GM23338 (cell line): ENCODE measurements around the gene FNDC1. TPM values are rescaled to one million over a fixed set of nuclear protein-coding genes. Genes with fewer than 3 reads are reported as not detected.
A peak's percentile ranks its signal among the peaks of the same experiment; 100 is the strongest.

Experiments used
- ATAC-seq: fragments of 200-7000 bp; cut with Tn5 transposase; 3 replicates; pipeline ENCODE4 v1.9.1; 2020
- DNase-seq: peaks from one replicate; pipeline ENCODE4 v3.0.0-alpha.2; 2015; ENCODE audit warnings: low spot score
- H2AFZ ChIP-seq: fragments of 200-600 bp; sonication (generic); 2 replicates; pipeline ENCODE4 v1.8.0; 2016; ENCODE audit warnings: antibody characterized with exemption, mild to moderate bottlenecking, moderate library complexity
- H3F3A ChIP-seq: fragments of 200-600 bp; sonication (generic); replicated peaks from 2 replicates; pipeline ENCODE4 v1.8.0; 2017; ENCODE audit warnings: antibody characterized with exemption, mixed run types, low read depth
- H3K27ac ChIP-seq: fragments of 200-600 bp; sonication (generic); 2 replicates; pipeline ENCODE4 v1.6.1; 2016; ENCODE audit warnings: low read depth
- H3K27me3 ChIP-seq: fragments of 200-600 bp; sonication (generic); 2 replicates; pipeline ENCODE4 v1.8.0; 2016; ENCODE audit warnings: mild to moderate bottlenecking, mixed run types, moderate library complexity; ENCODE audit not compliant: insufficient read depth
- H3K36me3 ChIP-seq: fragments of 200-600 bp; sonication (generic); 2 replicates; pipeline ENCODE4 v1.8.0; 2016; ENCODE audit warnings: mild to moderate bottlenecking; ENCODE audit not compliant: insufficient read depth
- H3K4me1 ChIP-seq: fragments of 200-600 bp; sonication (generic); 2 replicates; pipeline ENCODE4 v1.8.0; 2016; ENCODE audit warnings: mild to moderate bottlenecking, moderate library complexity; ENCODE audit not compliant: insufficient read depth
- H3K4me2 ChIP-seq: fragments of 200-600 bp; sonication (generic); 2 replicates; pipeline ENCODE4 v1.7.1; 2017; ENCODE audit warnings: mixed run types
- H3K4me3 ChIP-seq: fragments of 200-600 bp; sonication (generic); 2 replicates; pipeline ENCODE4 v1.6.1; 2016; ENCODE audit warnings: mixed run types
- H3K79me2 ChIP-seq: fragments of 200-600 bp; sonication (generic); replicated peaks from 2 replicates; pipeline ENCODE4 v1.8.0; 2017; ENCODE audit warnings: mild to moderate bottlenecking; ENCODE audit not compliant: insufficient read depth
- H3K9me2 ChIP-seq: fragments of 200-600 bp; sonication (generic); 2 replicates; pipeline ENCODE4 v1.8.0; 2017; ENCODE audit not compliant: insufficient read depth
- H4K20me1 ChIP-seq: fragments of 200-600 bp; sonication (generic); replicated peaks from 2 replicates; pipeline ENCODE4 v1.8.0; 2017; ENCODE audit warnings: mild to moderate bottlenecking; ENCODE audit not compliant: insufficient read depth
- H3K27ac Mint-ChIP-seq: 2 replicates; pipeline ENCODE4 v1.8.0; 2020; ENCODE audit warnings: inconsistent platforms, mild to moderate bottlenecking, moderate library complexity, mixed read lengths
- H3K27me3 Mint-ChIP-seq: 3 replicates; pipeline ENCODE4 v1.8.0; 2022; ENCODE audit warnings: low read depth, mild to moderate bottlenecking, moderate library complexity, mixed read lengths, inconsistent platforms; ENCODE audit not compliant: insufficient read depth, poor library complexity
- H3K36me3 Mint-ChIP-seq: 3 replicates; pipeline ENCODE4 v1.8.0; 2021; ENCODE audit warnings: low read depth, mild to moderate bottlenecking, inconsistent platforms, moderate library complexity, mixed read lengths
- H3K4me1 Mint-ChIP-seq: 3 replicates; pipeline ENCODE4 v1.8.0; 2020; ENCODE audit warnings: mild to moderate bottlenecking, inconsistent platforms, mixed read lengths
- H3K4me3 Mint-ChIP-seq: 3 replicates; pipeline ENCODE4 v1.8.0; 2021; ENCODE audit warnings: moderate library complexity, mild to moderate bottlenecking, inconsistent platforms, mixed read lengths
- H3K9me3 Mint-ChIP-seq: 3 replicates; pipeline ENCODE4 v1.8.0; 2020; ENCODE audit warnings: moderate library complexity, mild to moderate bottlenecking, inconsistent platforms, mixed read lengths
- EZH2 ChIP-seq: fragments of 200-600 bp; sonication (generic); IDR thresholded peaks from one replicate; pipeline ENCODE4 v1.8.0; 2017; ENCODE audit warnings: antibody characterized with exemption, mild to moderate bottlenecking, low read depth; ENCODE audit not compliant: unreplicated experiment
- EZH2phosphoT487 ChIP-seq: fragments of 200-600 bp; sonication (generic); IDR thresholded peaks from one replicate; pipeline ENCODE4 v1.8.1; 2018; ENCODE audit warnings: antibody characterized with exemption; ENCODE audit not compliant: unreplicated experiment
- JUNB ChIP-seq: IDR thresholded peaks from one replicate; pipeline ENCODE4 v1.6.1; 2016; ENCODE audit warnings: antibody characterized with exemption; ENCODE audit not compliant: unreplicated experiment
- NANOG ChIP-seq: IDR thresholded peaks from 2 replicates; pipeline ENCODE4 v1.6.1; 2016; ENCODE audit warnings: antibody characterized with exemption, borderline replicate concordance
- POLR2AphosphoS5 ChIP-seq: IDR thresholded peaks from 2 replicates; pipeline ENCODE4 v1.6.1; 2016; ENCODE audit warnings: antibody characterized with exemption, low read depth
- STAT1 ChIP-seq: IDR thresholded peaks from one replicate; pipeline ENCODE4 v1.6.1; 2016; ENCODE audit warnings: antibody characterized with exemption; ENCODE audit not compliant: unreplicated experiment
- ZNF114 ChIP-seq: fragments of 250-450 bp; sonication (Bioruptor Pico); IDR thresholded peaks from 2 replicates; pipeline ENCODE4 v1.5.0; 2020; ENCODE audit warnings: mild to moderate bottlenecking, moderate library complexity
- ZNF462 ChIP-seq: fragments of 250-450 bp; sonication (Bioruptor Pico); IDR thresholded peaks from 2 replicates; pipeline ENCODE4 v1.5.0; 2020; ENCODE audit warnings: mild to moderate bottlenecking, moderate library complexity
- polyA plus RNA-seq: library from polyadenylated mRNA; unstranded; fragments of >200 nt; fragmentation: Nextera tagmentation; extraction: Ambion mirVana; gene quantifications from 2 replicates; pipeline ENCODE4 v1.2.1, GENCODE V29; 2016
- total RNA-seq: library from RNA; depleted of rRNA; stranded (reverse); fragments of >200 nt; shearing (Covaris generic); gene quantifications from 2 replicates; pipeline ENCODE4 v1.2.3, GENCODE V29; 2014
- TF ChIP-seq, protein P1 (sequence below), 2 experiments: fragments of 200-600 bp in 1 of 2; sonication (generic) in 1 of 2; conservative IDR thresholded peaks; 2 replicates each; pipeline versions ENCODE4 v1.5.1 to v1.6.1; 2016 to 2017; ENCODE audit warnings: antibody characterized with exemption in 2 of 2, low read depth in 2 of 2, mild to moderate bottlenecking in 2 of 2, moderate library complexity in 1 of 2

The FNDC1 gene
- total and polyA plus RNA-seq, 2 experiments from 2014 or later, result 0.38 to 0.57 TPM

DNA sequence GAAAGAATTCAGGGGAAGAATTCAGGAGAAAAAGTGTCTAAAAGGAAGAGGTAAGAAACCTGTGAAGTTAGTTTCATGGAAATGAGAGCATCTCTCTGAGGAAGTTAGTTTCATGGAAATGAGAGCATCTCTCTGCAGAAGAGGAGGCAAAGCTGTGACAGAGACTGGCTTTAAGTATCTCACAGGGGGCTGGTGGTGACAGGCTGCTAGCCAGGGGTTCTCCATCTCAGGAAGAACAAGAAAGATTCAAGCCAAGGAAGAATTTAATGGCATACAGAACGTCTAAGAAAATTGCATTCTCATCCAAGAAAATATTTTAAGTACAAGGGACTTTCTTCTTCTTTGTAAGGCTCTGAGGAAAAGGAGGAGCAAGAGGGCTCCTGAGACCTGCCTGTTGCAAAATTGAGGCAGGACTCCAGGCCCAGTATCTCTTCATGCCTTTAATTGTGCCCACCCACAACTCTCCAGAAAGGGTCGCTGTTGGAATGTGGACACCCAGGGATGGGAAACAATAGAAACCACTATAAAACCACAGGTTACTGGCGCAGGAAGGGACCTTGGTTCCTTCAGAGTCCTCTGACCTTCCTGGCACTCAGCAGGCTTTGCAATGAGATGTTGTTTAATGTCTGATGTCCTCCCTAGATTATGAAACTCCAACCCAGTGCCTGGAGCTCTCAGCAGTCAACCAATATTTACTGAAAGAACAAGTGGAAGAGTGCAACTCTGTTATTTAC is 136.8 kb downstream of the FNDC1 start:
- no peak; the same call in 2 of the 3 replicates for ATAC-seq
- no peak overlapping the region for H3K4me3 Mint-ChIP-seq
- H3K9me2 ChIP-seq, result no peaks in the 10 kb centered on the region
- DNase-seq, result no peak
- H3K27ac ChIP-seq, result no peak overlapping the region
- H3K27ac Mint-ChIP-seq, result no peak overlapping the region
- H3K79me2 ChIP-seq, result no peaks in the 10 kb centered on the region
- no peaks in the 10 kb centered on the region for H3K4me1 ChIP-seq
- no peaks in the 10 kb centered on the region for H3F3A ChIP-seq
- no peaks in the 10 kb centered on the region for H3K9me3 Mint-ChIP-seq
- peaks cover 13% of the 10 kb centered on the region for H3K4me1 Mint-ChIP-seq
- H3K36me3 Mint-ChIP-seq, result no peaks in the 10 kb centered on the region
- no peaks in the 10 kb centered on the region for H3K27me3 ChIP-seq
- no peaks in the 10 kb centered on the region for H3K36me3 ChIP-seq
- H2AFZ ChIP-seq, result peak overlapping the region; percentile 33; the same call in 1 of the 2 replicates
- H3K4me2 ChIP-seq, result no peak overlapping the region
- peaks cover 1% of the 10 kb centered on the region for H3K27me3 Mint-ChIP-seq
- TF ChIP-seq EZH2, result no peak
- TF ChIP-seq, protein P1, sequence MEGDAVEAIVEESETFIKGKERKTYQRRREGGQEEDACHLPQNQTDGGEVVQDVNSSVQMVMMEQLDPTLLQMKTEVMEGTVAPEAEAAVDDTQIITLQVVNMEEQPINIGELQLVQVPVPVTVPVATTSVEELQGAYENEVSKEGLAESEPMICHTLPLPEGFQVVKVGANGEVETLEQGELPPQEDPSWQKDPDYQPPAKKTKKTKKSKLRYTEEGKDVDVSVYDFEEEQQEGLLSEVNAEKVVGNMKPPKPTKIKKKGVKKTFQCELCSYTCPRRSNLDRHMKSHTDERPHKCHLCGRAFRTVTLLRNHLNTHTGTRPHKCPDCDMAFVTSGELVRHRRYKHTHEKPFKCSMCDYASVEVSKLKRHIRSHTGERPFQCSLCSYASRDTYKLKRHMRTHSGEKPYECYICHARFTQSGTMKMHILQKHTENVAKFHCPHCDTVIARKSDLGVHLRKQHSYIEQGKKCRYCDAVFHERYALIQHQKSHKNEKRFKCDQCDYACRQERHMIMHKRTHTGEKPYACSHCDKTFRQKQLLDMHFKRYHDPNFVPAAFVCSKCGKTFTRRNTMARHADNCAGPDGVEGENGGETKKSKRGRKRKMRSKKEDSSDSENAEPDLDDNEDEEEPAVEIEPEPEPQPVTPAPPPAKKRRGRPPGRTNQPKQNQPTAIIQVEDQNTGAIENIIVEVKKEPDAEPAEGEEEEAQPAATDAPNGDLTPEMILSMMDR (conservative IDR thresholded peaks at IDR 0.05; ENCODE audit: low read depth in 2 of 2), result peak in 1 of 2 experiments; percentile 36; a peak in 2 of 4 replicates
- H4K20me1 ChIP-seq, result no peaks in the 10 kb centered on the region
- no peak overlapping the region for H3K4me3 ChIP-seq

- Histone ChIP-seq H3K4me1 (no peaks in the 10 kb centered on the region), H3K27me3 (no peaks in the 10 kb centered on the region), H2AFZ (no peak overlapping the region), H3K36me3 (no peaks in the 10 kb centered on the region), H3K4me3 (no peak overlapping the region), H3K27ac (no peak overlapping the region), H3K4me2 (no peak overlapping the region), H4K20me1 (no peaks in the 10 kb centered on the region), H3K9me2 (no peaks in the 10 kb centered on the region), H3F3A (no peaks in the 10 kb centered on the region), H3K79me2 (no peaks in the 10 kb centered on the region)
- Mint-ChIP-seq H3K27ac (no peak overlapping the region), H3K4me1 (peaks cover 9% of the 10 kb centered on the region), H3K4me3 (no peak overlapping the region), H3K9me3 (no peaks in the 10 kb centered on the region), H3K36me3 (no peaks in the 10 kb centered on the region), H3K27me3 (peaks cover 1% of the 10 kb centered on the region)
- no peak for DNase-seq
- ATAC-seq, result no peak
- no peak for TF ChIP-seq ZNF114 (CRISPR knock-in tag)
- TF ChIP-seq ZNF462 (CRISPR knock-in tag), result no peak
- no peak for TF ChIP-seq EZH2phosphoT487
- no peak for TF ChIP-seq JUNB
- no peak for TF ChIP-seq NANOG
- TF ChIP-seq, protein P1 (conservative IDR thresholded peaks at IDR 0.05; ENCODE audit: low read depth in 2 of 2), result no peak
- TF ChIP-seq STAT1, result no peak
- no peak for TF ChIP-seq POLR2AphosphoS5
Measured at GRCh38 chr6:159307246-159307790, 138.1 kb downstream of the FNDC1 start.
